Measurements from ENCODE around the gene NOXA1. TPM values are rescaled to one million over a fixed set of nuclear protein-coding genes. Genes with fewer than 3 reads are reported as not detected.
"Not testable (repeated sequence)": the region's sequence is repeated elsewhere in the genome, so short reads cannot be mapped to it uniquely, and the experiment has no call there.

NOXA1 gene
- total RNA-seq, 1 experiment from 2014 or later, result 0.55 TPM

GRCh38 chr9:137465000-137465719 is 42.0 kb downstream of the NOXA1 start:
- in situ Hi-C loops (cut with HindIII; ENCODE audit: low pct_unique_long_range_greater_than_20kb, low sequenced_read_pairs), result no loop called here
- DNase-seq (ENCODE audit: low read depth, low spot score), result no peak

GRCh38 chr9:137465720-137466388 is 42.7 kb downstream of the NOXA1 start:
- no peak for DNase-seq (ENCODE audit: low read depth, low spot score)
- in situ Hi-C loops (cut with HindIII; ENCODE audit: low pct_unique_long_range_greater_than_20kb, low sequenced_read_pairs), result no loop called here

- in situ Hi-C loops (cut with HindIII; ENCODE audit: low pct_unique_long_range_greater_than_20kb, low sequenced_read_pairs), result not testable (repeated sequence)
Observed at GRCh38 chr9:137466389-137467085, 43.3 kb downstream of the NOXA1 start.

GRCh38 chr9:137467161-137467581 is 44.0 kb downstream of the NOXA1 start:
- in situ Hi-C loops (cut with HindIII; ENCODE audit: low pct_unique_long_range_greater_than_20kb, low sequenced_read_pairs), result no loop called here

More at GRCh38 chr9:137466389-137467085, 43.3 kb downstream of the NOXA1 start:
- not testable (repeated sequence) for DNase-seq (ENCODE audit: low read depth, low spot score)

GRCh38 chr9:137467896-137468295 is 44.7 kb downstream of the NOXA1 start:
- no peak for DNase-seq (ENCODE audit: low read depth, low spot score)
- in situ Hi-C loops (cut with HindIII; ENCODE audit: low pct_unique_long_range_greater_than_20kb, low sequenced_read_pairs), result no loop called here

More at GRCh38 chr9:137467161-137467581, 44.0 kb downstream of the NOXA1 start:
- no peak for DNase-seq (ENCODE audit: low read depth, low spot score)

- DNase-seq (ENCODE audit: low read depth, low spot score), result no peak
- in situ Hi-C loops (cut with HindIII; ENCODE audit: low pct_unique_long_range_greater_than_20kb, low sequenced_read_pairs), result no loop called here
Observed at GRCh38 chr9:137470785-137471184, 47.6 kb downstream of the NOXA1 start.

- no peak for DNase-seq (ENCODE audit: low read depth, low spot score)
- in situ Hi-C loops (cut with HindIII; ENCODE audit: low pct_unique_long_range_greater_than_20kb, low sequenced_read_pairs), result no loop called here
Observed at GRCh38 chr9:137474271-137474670, 51.1 kb downstream of the NOXA1 start.

- DNase-seq (ENCODE audit: low read depth, low spot score), result no peak
- in situ Hi-C loops (cut with HindIII; ENCODE audit: low pct_unique_long_range_greater_than_20kb, low sequenced_read_pairs), result no loop called here
Observed at GRCh38 chr9:137475666-137476065, 52.5 kb downstream of the NOXA1 start.

GRCh38 chr9:137476856-137477255 is 53.7 kb downstream of the NOXA1 start:
- DNase-seq (ENCODE audit: low read depth, low spot score), result no peak
- in situ Hi-C loops (cut with HindIII; ENCODE audit: low pct_unique_long_range_greater_than_20kb, low sequenced_read_pairs), result no loop called here

GRCh38 chr9:137477778-137478612 is 54.8 kb downstream of the NOXA1 start:
- in situ Hi-C loops (cut with HindIII; ENCODE audit: low pct_unique_long_range_greater_than_20kb, low sequenced_read_pairs), result no loop called here
- no peak for DNase-seq (ENCODE audit: low read depth, low spot score)

GRCh38 chr9:137478613-137478961 is 55.4 kb downstream of the NOXA1 start:
- no peak for DNase-seq (ENCODE audit: low read depth, low spot score)
- in situ Hi-C loops (cut with HindIII; ENCODE audit: low pct_unique_long_range_greater_than_20kb, low sequenced_read_pairs), result no loop called here

- no peak for DNase-seq (ENCODE audit: low read depth, low spot score)
- in situ Hi-C loops (cut with HindIII; ENCODE audit: low pct_unique_long_range_greater_than_20kb, low sequenced_read_pairs), result no loop called here
Observed at GRCh38 chr9:137478962-137479861, 56.0 kb downstream of the NOXA1 start.

GRCh38 chr9:137479892-137480685 is 56.9 kb downstream of the NOXA1 start:
- in situ Hi-C loops (cut with HindIII; ENCODE audit: low pct_unique_long_range_greater_than_20kb, low sequenced_read_pairs), result no loop called here

GRCh38 chr9:137480686-137481683 is 57.8 kb downstream of the NOXA1 start:
- no peak for DNase-seq (ENCODE audit: low read depth, low spot score)
- in situ Hi-C loops (cut with HindIII; ENCODE audit: low pct_unique_long_range_greater_than_20kb, low sequenced_read_pairs), result no loop called here

More at GRCh38 chr9:137479892-137480685, 56.9 kb downstream of the NOXA1 start:
- no peak for DNase-seq (ENCODE audit: low read depth, low spot score)
